Sigmoid colon (tissue), 4 donors: ENCODE data around the gene BMERB1.

Experiments
- EP300 ChIP-seq, 4 donors: sonication (generic); formaldehyde crosslinking; IDR thresholded peaks; one replicate each; pipeline ENCODE4 v1.6.1; 2017; ENCODE audit warnings: antibody characterized with exemption in 4 of 4
- TF ChIP-seq, protein P1 (sequence below), 4 experiments: fragments of 450-650 bp in 3 of 4; fragments of 200-600 bp in 1 of 4; IDR thresholded peaks; one replicate each; pipeline ENCODE4 v1.5.1; 2016 to 2019; ENCODE audit warnings: antibody characterized with exemption in 4 of 4, mild to moderate bottlenecking in 3 of 4, moderate library complexity in 2 of 4

DNA sequence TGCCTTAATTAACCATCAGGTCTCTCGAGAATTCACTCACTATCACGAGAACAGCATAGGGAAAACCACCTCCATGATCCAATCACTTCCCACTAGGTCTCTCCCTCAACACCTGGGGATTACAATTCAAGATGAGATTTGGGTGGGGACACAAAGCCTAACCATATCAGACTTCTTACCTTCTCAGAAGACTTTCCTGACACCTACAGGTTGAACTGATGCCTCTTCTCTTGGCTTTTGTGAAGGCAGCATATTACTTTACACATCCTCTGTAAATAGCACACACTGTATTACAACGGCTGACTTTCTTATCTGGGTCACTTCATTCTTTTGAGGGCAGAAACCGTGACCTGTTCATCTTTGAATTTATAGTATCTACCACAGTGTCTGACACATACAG, 23.6 kb downstream of the BMERB1 start:
- TF ChIP-seq, protein P1, sequence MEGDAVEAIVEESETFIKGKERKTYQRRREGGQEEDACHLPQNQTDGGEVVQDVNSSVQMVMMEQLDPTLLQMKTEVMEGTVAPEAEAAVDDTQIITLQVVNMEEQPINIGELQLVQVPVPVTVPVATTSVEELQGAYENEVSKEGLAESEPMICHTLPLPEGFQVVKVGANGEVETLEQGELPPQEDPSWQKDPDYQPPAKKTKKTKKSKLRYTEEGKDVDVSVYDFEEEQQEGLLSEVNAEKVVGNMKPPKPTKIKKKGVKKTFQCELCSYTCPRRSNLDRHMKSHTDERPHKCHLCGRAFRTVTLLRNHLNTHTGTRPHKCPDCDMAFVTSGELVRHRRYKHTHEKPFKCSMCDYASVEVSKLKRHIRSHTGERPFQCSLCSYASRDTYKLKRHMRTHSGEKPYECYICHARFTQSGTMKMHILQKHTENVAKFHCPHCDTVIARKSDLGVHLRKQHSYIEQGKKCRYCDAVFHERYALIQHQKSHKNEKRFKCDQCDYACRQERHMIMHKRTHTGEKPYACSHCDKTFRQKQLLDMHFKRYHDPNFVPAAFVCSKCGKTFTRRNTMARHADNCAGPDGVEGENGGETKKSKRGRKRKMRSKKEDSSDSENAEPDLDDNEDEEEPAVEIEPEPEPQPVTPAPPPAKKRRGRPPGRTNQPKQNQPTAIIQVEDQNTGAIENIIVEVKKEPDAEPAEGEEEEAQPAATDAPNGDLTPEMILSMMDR (IDR thresholded peaks at IDR 0.05), result no peak
- no peak for TF ChIP-seq EP300 (IDR thresholded peaks at IDR 0.05)
